GM19351 (cell line): ENCODE results near the gene MACROD2.

Experiments
- ATAC-seq: cut with Tn5 transposase; IDR thresholded peaks from one replicate; pipeline ENCODE4 v1.9.1; 2021; ENCODE audit warnings: mild to moderate bottlenecking, moderate library complexity; ENCODE audit not compliant: unreplicated experiment

MACROD2 gene

DNA sequence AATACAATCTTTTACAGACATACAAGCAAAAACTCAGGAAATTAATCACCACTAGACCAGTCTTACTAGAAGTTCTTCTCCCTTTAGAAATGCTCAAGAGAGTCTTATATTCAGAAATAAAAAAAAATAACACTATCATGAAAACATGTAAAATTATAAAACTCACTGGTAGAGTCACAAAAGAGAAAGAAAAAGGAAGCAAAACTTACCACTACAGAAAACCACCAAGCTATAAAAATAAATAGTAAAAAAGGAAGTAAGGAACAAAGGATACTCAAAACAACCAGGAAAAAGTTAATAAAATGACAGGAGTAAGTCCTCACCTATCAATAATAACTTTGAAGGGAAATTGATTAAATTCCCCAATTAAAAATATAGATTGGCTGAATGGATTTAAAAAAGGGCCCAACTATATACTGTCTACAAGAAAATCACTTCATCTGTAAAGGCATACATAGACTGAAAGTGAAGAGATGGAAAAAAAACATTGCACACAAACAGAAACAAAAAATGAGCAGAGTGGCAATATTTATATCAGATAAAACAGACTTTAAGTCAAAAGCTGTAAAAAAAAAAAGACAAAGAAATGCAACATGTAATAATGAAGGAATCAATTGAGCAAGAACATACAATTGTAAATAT is 2088.4 kb downstream of the MACROD2 start:
- no peak for ATAC-seq

- no peak for ATAC-seq
These were observed 2099.9 kb downstream of the MACROD2 start for GRCh38 chr20:16095226-16095625.

- ATAC-seq, result no peak
These were observed 2101.5 kb downstream of the MACROD2 start for GRCh38 chr20:16096756-16097326.

DNA sequence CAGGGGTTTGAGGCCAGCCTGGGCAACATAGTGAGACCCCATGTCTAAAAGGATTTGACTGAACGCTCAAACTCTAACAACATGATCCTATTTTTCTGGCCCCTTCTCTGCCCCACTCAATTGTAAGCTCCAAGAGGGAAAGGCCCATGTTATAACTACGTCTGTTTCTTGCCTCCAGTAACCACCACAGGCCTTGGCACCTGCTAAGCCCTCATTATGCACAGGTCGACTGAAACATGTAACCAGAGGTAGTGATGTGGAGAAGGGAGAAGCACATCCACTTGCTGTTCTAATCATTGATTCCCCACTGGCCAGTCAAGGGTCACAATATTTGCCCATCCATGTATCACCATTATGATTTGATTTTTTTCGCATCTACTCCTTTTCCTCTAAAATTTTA is 2102.5 kb downstream of the MACROD2 start:
- no peak for ATAC-seq

DNA sequence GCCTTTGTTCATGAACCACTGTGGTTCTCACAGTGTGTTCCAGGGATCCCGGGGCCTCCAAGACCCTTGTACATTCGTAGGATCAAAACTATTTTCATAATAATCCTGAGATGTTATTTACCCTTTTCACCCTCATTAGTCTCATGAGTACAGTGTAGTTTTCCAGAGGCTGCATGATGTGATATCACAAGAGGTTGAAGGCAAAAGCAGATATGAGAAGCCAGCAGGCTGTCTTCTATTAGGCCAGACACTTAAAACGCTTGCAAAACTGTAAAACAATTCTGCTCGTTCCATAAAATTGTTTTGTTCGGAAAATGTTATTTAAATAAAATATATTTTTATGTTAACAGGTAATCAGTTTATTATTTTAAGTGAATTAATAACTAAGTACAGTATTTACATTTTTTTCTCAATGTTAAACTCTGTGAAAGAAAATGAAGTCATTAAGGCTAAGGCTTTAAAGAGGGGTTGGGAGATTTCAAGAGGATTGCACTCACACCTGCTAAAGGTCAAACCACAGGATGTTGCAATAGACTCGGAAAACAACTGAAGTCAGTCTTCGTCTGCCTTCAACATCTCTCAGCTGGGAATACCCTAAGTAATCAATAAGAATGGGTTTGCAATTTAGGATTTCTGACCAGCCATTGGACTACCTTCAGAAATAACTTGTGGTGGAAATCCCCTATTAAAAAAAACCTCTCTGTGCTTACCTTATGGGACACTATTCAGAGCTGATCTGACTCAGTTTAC is 2103.7 kb downstream of the MACROD2 start:
- ATAC-seq, result no peak

GRCh38 chr20:16100111-16100510 is 2104.8 kb downstream of the MACROD2 start:
- ATAC-seq, result no peak

- ATAC-seq, result no peak
These were observed 2105.5 kb downstream of the MACROD2 start for GRCh38 chr20:16100767-16101166.
